ENCODE data around the gene GADD45B. TPM values are rescaled to one million over a fixed set of nuclear protein-coding genes. Genes with fewer than 3 reads are reported as not detected.

The GADD45B gene
- total and polyA plus RNA-seq, 2 of the 4 experiments (the other 2 are of a cell fraction): 30.1 to 106 TPM

- H3K9me3 ChIP-seq (ENCODE audit: control insufficient read depth, insufficient read depth, low read length): no peaks in the 10 kb centered on the region
- ATAC-seq (ENCODE audit: low read depth) (no peak), DNase-seq (no peak)
- peaks cover 14% of the 10 kb centered on the region for H3K9me1 ChIP-seq (ENCODE audit: insufficient read depth, low read length)
- peak overlapping the region in 1 of 2 experiments; percentile 84; a peak in 2 of 4 replicates for H4K8ac ChIP-seq (ENCODE audit: low read depth in 2 of 2, low read length in 2 of 2)
- WGBS, 2 experiments (ENCODE audit: extremely low coverage in 2 of 2, insufficient read length in 1 of 2): no CpG with 5 or more reads among the region's 16 CpGs
- CTCF ChIA-PET: interaction anchor here (1.2 kb wide), 1 partner anchor 83 kb away, joined by 3 read pairs; no protein-coding TSS in a partner anchor
- H3K79me1 ChIP-seq (ENCODE audit: low read depth in 1 of 2, low read length in 2 of 2): peaks cover 0 to 18% of the 10 kb centered on the region in 2 experiments; a peak in 2 of 4 replicates
- H2BK120ac ChIP-seq (ENCODE audit: low read depth, low read length): peak overlapping the region; percentile 78
- 0 out of 2 replicates have a peak overlapping the region, but pooled peaks have one; percentile 30 for H3K18ac ChIP-seq (ENCODE audit: low read depth, low read length)
- peak overlapping the region; percentile 86 for H2AK9ac ChIP-seq (replicated peaks; ENCODE audit: low read depth, low read length, poor library complexity)
- BruUV-seq (replicated peaks): no TSS peak
- peaks cover 3% of the 10 kb centered on the region; the same call in 1 of the 2 replicates for H4K20me1 ChIP-seq (ENCODE audit: insufficient read depth, low read length)
- H2AFZ ChIP-seq (replicated peaks; ENCODE audit: low read length, poor library complexity): peak overlapping the region; percentile 94
- H4K5ac ChIP-seq (ENCODE audit: low read depth, low read length): no peak overlapping the region; the same call in 1 of the 2 replicates
- in situ Hi-C loops (cut with MboI; ENCODE audit: low sequenced_read_pairs) (no loop called here), intact Hi-C loops (cut with micrococcal nuclease) (no loop called here), dilution Hi-C loops (cut with HindIII; ENCODE audit: low sequenced_read_pairs, unreplicated experiment) (no loop called here)
- no peak overlapping the region for H3K9ac ChIP-seq (ENCODE audit: low read depth, low read length)
- peak overlapping the region; percentile 42; the same call in 1 of the 3 replicates for H2BK15ac ChIP-seq (ENCODE audit: low read depth, low read length)
- peak overlapping the region; percentile 88; the same call in 1 of the 2 replicates for H2BK20ac ChIP-seq (ENCODE audit: low read depth, low read length)
- peak overlapping the region; percentile 79 for H3K14ac ChIP-seq (replicated peaks; ENCODE audit: low read depth, low read length)
- no peak overlapping the region for H3K4me2 ChIP-seq (ENCODE audit: low read depth, low read length)
- peak overlapping the region; percentile 91 for H2AK5ac ChIP-seq (ENCODE audit: low read depth, low read length)
- H3K27ac ChIP-seq (ENCODE audit: insufficient read depth, low read length): no peak overlapping the region; the same call in 1 of the 2 replicates
- POLR2A ChIA-PET (ENCODE audit: unreplicated experiment): no interaction called here
- H2BK5ac ChIP-seq (ENCODE audit: low read depth, low read length, poor library complexity, severe bottlenecking): peak overlapping the region; percentile 21
- H4K91ac ChIP-seq (ENCODE audit: insufficient read depth, low read depth, low read length): peak overlapping the region; percentile 24; the same call in 1 of the 2 replicates
- H3K36me3 ChIP-seq (ENCODE audit: control insufficient read depth, insufficient read depth, low read length): no peaks in the 10 kb centered on the region
- peaks cover 20% of the 10 kb centered on the region for H3K4me1 ChIP-seq (ENCODE audit: control insufficient read depth, insufficient read depth, low read length)
- peak overlapping the region; percentile 70; the same call in 1 of the 2 replicates for H3K23ac ChIP-seq (ENCODE audit: low read depth, low read length)
- H3K4ac ChIP-seq (ENCODE audit: low read depth, low read length): peak overlapping the region; percentile 96
- no peak overlapping the region for H3K4me3 ChIP-seq (ENCODE audit: insufficient read depth, low read depth, low read length)
- H3K27me3 ChIP-seq (ENCODE audit: control insufficient read depth, insufficient read depth, low read length): no peaks in the 10 kb centered on the region
- no peak overlapping the region for H3K56ac ChIP-seq (ENCODE audit: extremely low read depth, insufficient read depth, low read length)
- TF ChIP-seq MAFK (IDR thresholded peaks at IDR 0.05; ENCODE audit: low read depth, low read length) (no peak), ELK1 (IDR thresholded peaks at IDR 0.05; ENCODE audit: borderline replicate concordance, low read depth, low read length) (no peak), FOS (IDR thresholded peaks at IDR 0.05; ENCODE audit: low read depth, low read length) (no peak), CTCF (conservative IDR thresholded peaks at IDR 0.05; ENCODE audit: low read depth, low read length) (no peak), MXI1 (IDR thresholded peaks at IDR 0.05; ENCODE audit: borderline replicate concordance, low read depth, low read length) (no peak), RAD21 (IDR thresholded peaks at IDR 0.05; ENCODE audit: low read length) (no peak), POLR2A (IDR thresholded peaks at IDR 0.05; ENCODE audit: low read depth, low read length) (no peak), RFX5 (IDR thresholded peaks at IDR 0.05; ENCODE audit: low read depth, low read length) (no peak), USF2 (IDR thresholded peaks at IDR 0.05; ENCODE audit: low read depth, low read length) (no peak), RCOR1 (IDR thresholded peaks at IDR 0.05; ENCODE audit: insufficient replicate concordance, low read length) (no peak), CEBPB (IDR thresholded peaks at IDR 0.05; ENCODE audit: low read depth, low read length) (no peak), BHLHE40 (IDR thresholded peaks at IDR 0.05; ENCODE audit: low read depth, low read length) (no peak), MAZ (IDR thresholded peaks at IDR 0.05; ENCODE audit: borderline replicate concordance, low read depth, low read length) (no peak), SMC3 (IDR thresholded peaks at IDR 0.05; ENCODE audit: low read depth, low read length) (no peak), NFE2L2 (IDR thresholded peaks at IDR 0.05; ENCODE audit: low read depth, low read length) (no peak)
Observed at GRCh38 chr19:2495651-2496316, 19.9 kb downstream of the GADD45B start.

All from IMR-90 (cell line).